Testis (tissue), 3 donors: ENCODE measurements around the gene AVL9. TPM values are rescaled to one million over a fixed set of nuclear protein-coding genes. Genes with fewer than 3 reads are reported as not detected.

Experiments
- DNase-seq: peaks from one replicate; pipeline ENCODE4 v3.0.0-alpha.2; 2019
- H3K27ac ChIP-seq, 2 donors: fragments of 200-600 bp; sonication (generic); one replicate each; pipeline ENCODE4 v1.5.1; 2019
- H3K27me3 ChIP-seq: fragments of 200-600 bp; sonication (generic); one replicate; pipeline ENCODE4 v1.5.1; 2019
- H3K36me3 ChIP-seq: fragments of 200-600 bp; sonication (generic); one replicate; pipeline ENCODE4 v1.5.1; 2017; ENCODE audit warnings: low read depth; ENCODE audit errors: missing control alignments
- H3K4me1 ChIP-seq: fragments of 200-600 bp; sonication (generic); one replicate; pipeline ENCODE4 v1.5.1; 2019
- H3K4me3 ChIP-seq, 2 donors: fragments of 200-600 bp; sonication (generic); one replicate each; pipeline ENCODE4 v1.5.1; 2017 to 2019
- H3K9me3 ChIP-seq: fragments of 200-600 bp; sonication (generic); one replicate; pipeline ENCODE4 v1.5.1; 2017
- POLR2A ChIP-seq: fragments of 450-650 bp; IDR thresholded peaks from one replicate; pipeline ENCODE4 v1.6.1; 2017; ENCODE audit warnings: antibody characterized with exemption, mild to moderate bottlenecking, moderate library complexity
- WGBS, 2 donors: methylation state at CpG; one replicate each; pipeline ENCODE4 v1.1.5; 2018; 5-methylcytosine and 5-hydroxymethylcytosine counted together
- intact Hi-C: fragments of 100-400 bp; cut with DNase I; formaldehyde crosslinking; loops from one replicate; pipeline ENCODE4 v1.15.1; 2023; ENCODE audit warnings: low total_unique reads
- polyA plus RNA-seq: library from polyadenylated mRNA; stranded (reverse); fragments of 350-450 nt; fragmentation: Illumina TruSeq; extraction: RNeasy Lipid Tissue Mini Kit (QIAGEN cat#74804); gene quantifications from one replicate; pipeline ENCODE4 v1.2.3, GENCODE V29; 2014; ENCODE audit warnings: low read depth, low replicate concordance; ENCODE audit not compliant: insufficient read depth
- total RNA-seq, 2 donors: library from RNA; depleted of rRNA; stranded (reverse); fragments of >200 nt; gene quantifications; one replicate each; pipeline ENCODE4 v1.2.3, GENCODE V29; 2016
- TF ChIP-seq, protein P1 (sequence below), 3 experiments: fragments of 450-650 bp in 2 of 3; fragments of 200-600 bp in 1 of 3; sonication (generic) in 1 of 3; IDR thresholded peaks; one replicate each; pipeline ENCODE4 v1.5.1; 2016 to 2019; ENCODE audit warnings: antibody characterized with exemption in 3 of 3, mild to moderate bottlenecking in 2 of 3, moderate library complexity in 1 of 3

Gene AVL9
- total and polyA plus RNA-seq, 3 donors from 2014 or later = 27.5 to 49.1 (median 46.8) TPM

DNA sequence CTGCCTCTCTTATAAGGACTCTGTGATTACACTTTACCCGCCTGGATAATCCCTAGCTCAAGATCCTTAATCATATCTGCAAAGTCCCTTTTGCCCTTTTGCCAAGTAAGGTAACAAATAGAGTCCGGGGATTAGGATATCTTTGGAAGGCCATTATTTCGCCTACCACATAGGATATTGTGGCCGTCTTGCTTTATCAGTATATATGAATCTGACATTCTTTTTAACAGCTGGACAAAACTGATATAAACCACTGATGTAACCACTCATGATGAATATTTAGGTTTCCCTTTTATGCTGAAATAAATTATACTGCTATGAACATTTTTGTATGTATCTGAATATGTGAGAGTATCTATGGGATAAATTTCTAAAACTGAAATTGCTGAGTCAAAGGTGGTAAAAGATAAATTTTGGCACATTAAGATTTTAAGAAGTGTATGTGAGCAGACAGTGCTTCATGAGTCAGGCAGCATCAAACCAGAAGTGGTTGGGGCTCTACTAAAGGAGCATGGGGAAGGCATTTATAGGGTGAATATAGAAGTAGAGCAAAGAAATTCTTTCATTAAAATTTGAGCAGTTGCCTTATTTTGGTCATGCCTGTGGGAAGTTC lies 44.7 kb downstream of the AVL9 start:
- whole genome bisulfite sequencing, 2 donors = 90 to 94% methylated on average over 4 of the region's 4 CpGs
- TF ChIP-seq, protein P1, sequence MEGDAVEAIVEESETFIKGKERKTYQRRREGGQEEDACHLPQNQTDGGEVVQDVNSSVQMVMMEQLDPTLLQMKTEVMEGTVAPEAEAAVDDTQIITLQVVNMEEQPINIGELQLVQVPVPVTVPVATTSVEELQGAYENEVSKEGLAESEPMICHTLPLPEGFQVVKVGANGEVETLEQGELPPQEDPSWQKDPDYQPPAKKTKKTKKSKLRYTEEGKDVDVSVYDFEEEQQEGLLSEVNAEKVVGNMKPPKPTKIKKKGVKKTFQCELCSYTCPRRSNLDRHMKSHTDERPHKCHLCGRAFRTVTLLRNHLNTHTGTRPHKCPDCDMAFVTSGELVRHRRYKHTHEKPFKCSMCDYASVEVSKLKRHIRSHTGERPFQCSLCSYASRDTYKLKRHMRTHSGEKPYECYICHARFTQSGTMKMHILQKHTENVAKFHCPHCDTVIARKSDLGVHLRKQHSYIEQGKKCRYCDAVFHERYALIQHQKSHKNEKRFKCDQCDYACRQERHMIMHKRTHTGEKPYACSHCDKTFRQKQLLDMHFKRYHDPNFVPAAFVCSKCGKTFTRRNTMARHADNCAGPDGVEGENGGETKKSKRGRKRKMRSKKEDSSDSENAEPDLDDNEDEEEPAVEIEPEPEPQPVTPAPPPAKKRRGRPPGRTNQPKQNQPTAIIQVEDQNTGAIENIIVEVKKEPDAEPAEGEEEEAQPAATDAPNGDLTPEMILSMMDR (IDR thresholded peaks at IDR 0.05) = no peak
- TF ChIP-seq POLR2A = no peak
- Histone ChIP-seq H3K27ac (no peak overlapping the region), H3K9me3 (no peaks in the 10 kb centered on the region), H3K27me3 (no peaks in the 10 kb centered on the region), H3K36me3 (no peaks in the 10 kb centered on the region), H3K4me3 (no peak overlapping the region), H3K4me1 (no peaks in the 10 kb centered on the region)
- intact Hi-C loops = no loop called here
- DNase-seq = no peak

DNA sequence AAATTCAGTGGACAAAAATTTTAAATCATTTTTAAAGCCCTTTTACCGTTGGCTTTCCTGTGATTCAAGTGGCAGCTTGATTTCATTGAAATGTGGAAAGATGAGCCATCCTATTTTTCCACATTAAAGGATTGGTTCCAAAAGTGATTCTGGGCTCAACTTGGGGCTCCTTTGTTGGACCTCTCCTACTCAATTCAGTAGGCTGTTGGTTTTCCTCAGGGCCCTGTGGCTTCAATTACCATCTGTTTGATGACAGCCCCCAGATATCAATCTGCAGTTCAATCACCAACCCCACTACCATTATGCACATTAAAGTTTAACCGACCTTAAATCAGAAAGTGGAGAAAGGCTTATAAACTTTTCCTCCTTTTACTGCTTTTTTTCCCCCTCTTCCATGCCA lies 47.3 kb downstream of the AVL9 start:
- DNase-seq = no peak
- intact Hi-C loops = no loop called here
- Histone ChIP-seq H3K4me3 (no peak overlapping the region), H3K27me3 (no peaks in the 10 kb centered on the region), H3K27ac (no peak overlapping the region), H3K4me1 (no peaks in the 10 kb centered on the region), H3K36me3 (no peaks in the 10 kb centered on the region), H3K9me3 (no peaks in the 10 kb centered on the region)
- TF ChIP-seq POLR2A = no peak
- TF ChIP-seq, protein P1 (IDR thresholded peaks at IDR 0.05) = no peak
- WGBS, 2 donors = 77 to 89% methylated on average over 2 of the region's 2 CpGs

DNA sequence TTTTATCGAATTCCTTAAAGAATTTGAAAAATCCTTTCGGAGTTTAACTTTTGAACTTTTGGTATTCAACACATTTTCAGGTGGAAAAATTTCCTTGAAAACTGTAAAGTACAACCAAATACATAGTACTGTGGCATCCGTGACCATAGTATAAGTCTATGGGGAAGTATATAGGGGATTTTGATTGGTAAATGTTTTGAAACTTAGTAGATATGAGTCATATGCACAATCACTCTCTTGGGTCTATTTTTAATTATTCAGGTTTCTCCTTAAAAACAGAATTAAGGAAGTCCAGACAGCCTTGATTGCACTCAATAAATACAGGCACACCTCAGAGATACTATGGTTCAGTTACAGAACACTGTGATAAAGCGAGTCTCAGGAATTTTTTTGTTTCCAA lies 64.2 kb downstream of the AVL9 start:
- intact Hi-C loops = no loop called here
- H3K27me3 ChIP-seq = no peaks in the 10 kb centered on the region
- no peak for DNase-seq
- no peak overlapping the region for H3K27ac ChIP-seq
- no peak overlapping the region for H3K4me3 ChIP-seq
- no peaks in the 10 kb centered on the region for H3K4me1 ChIP-seq
- TF ChIP-seq POLR2A = no peak
- TF ChIP-seq, protein P1 (IDR thresholded peaks at IDR 0.05) = no peak
- no peaks in the 10 kb centered on the region for H3K9me3 ChIP-seq
- 91 to 95% methylated on average over 4 of the region's 4 CpGs for WGBS, 2 donors
- H3K36me3 ChIP-seq = no peaks in the 10 kb centered on the region

DNA sequence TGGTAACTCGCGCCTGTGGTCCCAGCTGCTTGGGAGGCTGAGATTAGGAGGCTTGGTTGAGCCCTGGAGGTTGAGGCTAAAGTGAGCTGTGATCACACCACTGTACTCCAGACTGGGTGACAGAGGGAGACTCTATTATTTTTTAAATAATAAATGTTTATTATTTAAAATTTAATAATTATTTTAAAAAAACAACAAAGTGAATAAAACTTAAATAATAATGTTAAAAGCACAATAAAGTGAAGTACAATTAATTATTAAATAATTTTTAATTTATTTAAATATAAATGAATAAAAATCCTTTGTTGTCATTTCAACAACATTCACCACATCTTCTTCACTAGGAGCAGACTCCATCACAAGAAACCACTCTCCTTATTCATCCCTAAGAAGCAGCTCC lies 64.8 kb downstream of the AVL9 start:
- DNase-seq = no peak
- Histone ChIP-seq H3K36me3 (no peaks in the 10 kb centered on the region), H3K4me3 (no peak overlapping the region), H3K4me1 (no peaks in the 10 kb centered on the region), H3K27ac (no peak overlapping the region), H3K27me3 (no peaks in the 10 kb centered on the region), H3K9me3 (no peaks in the 10 kb centered on the region)
- 93 to 100% methylated on average over 2 of the region's 2 CpGs for WGBS, 2 donors
- intact Hi-C loops = no loop called here
- no peak for TF ChIP-seq POLR2A
- TF ChIP-seq, protein P1 (IDR thresholded peaks at IDR 0.05) = no peak

DNA sequence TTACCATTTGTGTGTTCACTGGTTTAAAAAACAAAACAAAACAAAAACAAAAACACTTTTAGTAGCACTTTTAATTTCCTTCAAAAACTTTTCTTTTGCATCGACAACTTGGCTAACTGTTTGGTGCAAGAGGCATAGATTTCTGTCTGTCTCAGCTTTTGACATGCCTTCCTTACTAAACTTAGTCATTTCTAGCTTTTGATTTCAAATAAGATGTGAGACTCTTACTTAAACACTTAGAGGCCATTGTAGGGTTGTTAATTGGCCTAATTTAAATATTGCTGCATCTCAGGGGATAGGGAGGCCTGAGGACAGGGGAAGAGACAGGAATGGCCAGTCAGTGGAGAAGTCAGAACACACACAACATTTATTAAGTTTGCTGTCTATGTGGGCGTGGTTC lies 66.3 kb downstream of the AVL9 start:
- no peaks in the 10 kb centered on the region for H3K4me1 ChIP-seq
- no peak overlapping the region for H3K27ac ChIP-seq
- H3K27me3 ChIP-seq = no peaks in the 10 kb centered on the region
- DNase-seq = no peak
- H3K36me3 ChIP-seq = no peaks in the 10 kb centered on the region
- TF ChIP-seq, protein P1 (IDR thresholded peaks at IDR 0.05) = no peak
- TF ChIP-seq POLR2A = no peak
- intact Hi-C loops = no loop called here
- no peak overlapping the region for H3K4me3 ChIP-seq
- H3K9me3 ChIP-seq = no peaks in the 10 kb centered on the region
- WGBS, 2 donors = 93 to 97% methylated on average over 2 of the region's 2 CpGs
